DMS53 (cell line): ENCODE data around the gene GP1BB.
"Not testable (repeated sequence)": the region's sequence is repeated elsewhere in the genome, so short reads cannot be mapped to it uniquely, and the experiment has no call there.

Experiments used
- DNase-seq: peaks from one replicate; lab custom pipeline; 2025; lab: John Stamatoyannopoulos, UW

GP1BB gene

GRCh38 chr22:19723232-19723982, at the start of gene GP1BB:
Gene GP1BB, plus strand, starts transcription at chr22:19723539. Its CDS starts 31 bp downstream, at chr22:19723570.
- peak; percentile 68 for DNase-seq

DNA sequence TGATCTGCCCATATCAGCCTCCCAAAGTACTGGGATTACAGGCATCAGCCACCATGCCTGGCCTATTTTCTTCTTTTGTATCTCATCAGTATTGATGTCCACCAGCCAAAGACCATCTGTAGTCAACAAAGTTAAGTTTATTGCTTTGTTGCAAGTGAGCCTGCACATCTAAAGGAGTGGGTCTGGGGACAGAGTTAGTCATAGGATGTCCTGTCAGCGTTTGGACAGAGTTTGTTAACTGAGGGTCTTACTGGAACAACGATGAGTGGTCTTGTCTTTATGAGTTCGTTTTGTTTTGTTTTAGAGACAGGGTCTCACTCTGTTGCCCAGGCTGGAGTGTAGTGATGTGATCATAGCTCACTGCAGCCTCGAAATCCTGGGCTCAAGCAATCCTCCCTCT, 49.7 kb upstream of the GP1BB start:
- DNase-seq = no peak

DNA sequence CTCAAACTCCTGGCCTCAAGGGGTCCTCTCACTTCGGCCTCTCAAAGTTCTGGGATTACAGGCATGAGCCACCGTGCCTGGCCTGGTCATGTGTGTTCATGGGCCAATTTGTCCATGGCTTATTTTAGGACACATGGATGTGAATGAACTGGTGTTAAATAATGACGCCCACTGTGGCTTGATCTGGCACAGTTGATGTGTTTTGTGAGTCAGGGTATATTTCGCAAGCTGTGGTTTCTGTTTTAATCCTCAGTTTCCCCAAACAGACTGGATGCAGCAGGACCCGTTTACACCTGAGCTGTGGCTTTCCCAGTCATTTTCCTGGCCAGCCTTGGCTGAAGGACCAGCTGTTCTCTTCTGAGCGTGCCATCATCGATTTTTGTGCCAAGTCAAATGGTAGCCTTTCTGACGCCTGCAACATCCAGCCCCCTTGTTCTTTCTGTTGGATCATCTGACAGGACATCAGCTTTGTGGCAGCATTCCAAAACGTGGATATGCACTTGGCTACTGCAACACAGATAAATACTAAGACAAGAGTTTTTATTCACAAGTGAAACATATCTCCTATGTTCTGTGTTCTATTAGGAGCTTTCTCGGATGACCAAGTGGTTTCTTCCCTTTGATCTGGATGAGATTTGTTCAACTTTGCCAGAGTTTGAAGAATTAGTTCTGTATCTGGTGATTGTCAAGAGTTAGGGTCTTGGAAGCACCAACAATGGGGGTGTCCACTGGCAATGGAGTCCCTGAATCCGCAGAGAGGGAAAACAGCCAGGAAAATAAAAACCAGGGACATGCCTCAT, 49.0 kb upstream of the GP1BB start:
- no peak for DNase-seq

DNA sequence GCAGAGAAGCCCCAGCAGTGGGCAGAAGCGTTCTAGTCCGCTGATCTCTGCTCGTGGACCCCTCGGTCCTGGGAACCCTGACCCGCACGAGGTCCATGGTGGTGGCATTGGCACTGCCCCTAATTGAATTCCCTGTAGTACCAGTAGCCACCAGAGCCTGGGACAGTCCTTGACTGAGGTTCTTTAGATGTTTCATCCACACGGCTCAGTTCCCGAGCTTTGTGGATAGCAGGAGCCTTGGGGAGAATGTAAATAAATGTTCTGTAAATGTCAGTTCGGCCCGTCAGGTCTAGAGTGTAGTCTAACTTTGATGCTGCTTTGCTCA, 48.4 kb upstream of the GP1BB start:
- no peak for DNase-seq

GRCh38 chr22:19675428-19675827, 47.9 kb upstream of the GP1BB start:
- no peak for DNase-seq

DNA sequence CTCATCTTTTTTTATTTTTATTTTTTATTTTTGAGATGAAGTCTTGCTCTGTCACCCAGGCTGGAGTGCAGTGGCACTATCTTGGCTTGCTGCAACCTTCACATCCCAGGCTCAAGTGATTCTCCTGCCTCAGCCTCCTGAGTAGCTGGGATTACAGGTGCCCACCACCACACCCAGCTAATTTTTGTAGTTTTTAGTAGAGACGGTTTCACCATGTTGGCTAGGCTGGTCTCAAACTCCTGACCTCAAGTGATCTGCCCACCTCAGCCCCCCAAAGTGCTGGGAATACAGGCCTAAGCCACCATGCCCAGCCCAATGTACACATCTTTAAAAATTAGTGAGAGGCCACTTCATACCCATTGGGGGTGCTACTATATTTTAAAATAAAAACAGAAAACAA, 46.9 kb upstream of the GP1BB start:
- not testable (repeated sequence) for DNase-seq

DNA sequence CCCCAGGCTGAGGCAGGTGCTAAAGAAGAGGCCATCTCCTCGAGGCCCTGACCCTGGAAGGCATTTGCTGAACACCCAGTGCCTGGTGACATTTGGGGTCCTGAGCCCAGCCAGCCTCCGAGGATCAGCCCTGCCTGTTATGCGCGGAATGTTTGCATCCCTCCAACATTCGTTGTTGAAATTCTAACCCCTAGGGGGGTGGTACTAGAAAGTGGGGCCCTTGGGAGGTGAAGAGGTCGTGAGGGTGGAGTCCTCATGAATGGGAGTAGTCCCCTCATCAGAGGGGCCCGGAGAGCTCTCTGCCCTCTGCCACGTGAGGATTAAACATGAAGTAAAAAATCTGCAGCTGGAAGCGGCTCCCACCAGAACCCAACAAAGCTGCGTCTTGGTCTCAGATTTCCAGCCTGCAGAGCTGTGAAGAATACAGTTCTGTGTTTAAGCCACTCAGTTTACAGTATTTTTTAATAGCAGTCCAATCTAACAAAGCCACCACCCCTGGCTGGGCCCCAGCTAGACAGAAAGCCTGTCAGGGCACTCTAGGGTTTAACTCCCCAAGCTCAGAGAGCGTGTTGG, 44.3 kb upstream of the GP1BB start:
- DNase-seq = no peak

DNA sequence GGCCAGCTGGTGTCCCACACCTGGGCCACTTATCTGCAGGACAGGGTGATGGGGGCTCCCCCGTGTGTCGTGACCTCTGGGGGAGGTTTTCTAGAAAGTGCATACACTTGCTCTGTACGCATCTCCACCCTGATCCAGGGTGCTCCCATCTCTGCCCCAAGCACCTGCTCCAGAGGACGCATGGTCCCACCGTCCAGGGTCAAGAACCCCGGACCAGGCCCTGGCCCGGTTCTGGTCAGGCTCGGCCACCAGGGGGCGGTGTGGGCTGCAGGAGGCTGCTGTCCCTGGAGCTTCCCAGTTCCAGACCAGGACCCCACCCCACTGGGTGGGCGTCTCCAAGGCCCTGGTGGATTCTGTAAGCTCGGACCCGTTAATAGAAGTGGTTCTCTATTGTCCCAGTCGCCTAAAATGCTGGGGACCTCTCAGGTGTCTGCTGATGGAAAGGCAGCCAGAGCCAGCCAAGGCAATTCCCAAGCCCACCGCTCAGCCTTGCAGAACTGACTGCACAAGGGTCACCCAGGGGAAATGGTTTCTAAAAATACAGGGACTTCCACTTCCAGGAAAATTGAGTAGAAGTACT, 43.7 kb upstream of the GP1BB start:
- peak; percentile 2 for DNase-seq

DNA sequence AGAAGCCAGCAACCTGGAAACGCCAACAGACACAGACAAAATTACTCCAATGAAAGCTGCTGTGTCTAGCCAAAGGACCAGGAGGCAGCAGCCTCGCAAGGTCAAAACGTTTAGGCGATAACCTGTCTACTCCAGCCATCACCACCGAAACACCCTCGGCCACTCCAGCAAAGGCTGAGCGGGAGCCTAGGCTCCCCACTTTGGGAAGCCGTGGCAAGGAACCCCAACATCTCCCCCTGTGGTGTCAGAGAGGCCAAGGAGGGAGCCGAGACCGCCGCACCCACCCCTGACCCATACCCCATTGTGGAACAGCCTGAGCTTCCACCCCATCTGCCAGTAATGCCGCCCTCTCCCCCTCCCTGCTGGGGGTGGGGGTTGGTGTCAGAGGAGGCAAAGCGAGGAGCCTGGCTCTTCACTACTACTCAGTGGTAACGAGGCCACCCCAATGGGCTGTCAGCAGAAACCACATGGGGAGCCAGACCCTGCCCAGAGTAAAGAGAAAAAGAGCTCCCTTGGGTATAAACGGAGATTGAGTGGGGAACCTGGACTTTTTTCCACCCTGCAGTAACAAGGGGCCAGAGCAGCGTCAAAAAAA, 43.0 kb upstream of the GP1BB start:
- DNase-seq = no peak

DNA sequence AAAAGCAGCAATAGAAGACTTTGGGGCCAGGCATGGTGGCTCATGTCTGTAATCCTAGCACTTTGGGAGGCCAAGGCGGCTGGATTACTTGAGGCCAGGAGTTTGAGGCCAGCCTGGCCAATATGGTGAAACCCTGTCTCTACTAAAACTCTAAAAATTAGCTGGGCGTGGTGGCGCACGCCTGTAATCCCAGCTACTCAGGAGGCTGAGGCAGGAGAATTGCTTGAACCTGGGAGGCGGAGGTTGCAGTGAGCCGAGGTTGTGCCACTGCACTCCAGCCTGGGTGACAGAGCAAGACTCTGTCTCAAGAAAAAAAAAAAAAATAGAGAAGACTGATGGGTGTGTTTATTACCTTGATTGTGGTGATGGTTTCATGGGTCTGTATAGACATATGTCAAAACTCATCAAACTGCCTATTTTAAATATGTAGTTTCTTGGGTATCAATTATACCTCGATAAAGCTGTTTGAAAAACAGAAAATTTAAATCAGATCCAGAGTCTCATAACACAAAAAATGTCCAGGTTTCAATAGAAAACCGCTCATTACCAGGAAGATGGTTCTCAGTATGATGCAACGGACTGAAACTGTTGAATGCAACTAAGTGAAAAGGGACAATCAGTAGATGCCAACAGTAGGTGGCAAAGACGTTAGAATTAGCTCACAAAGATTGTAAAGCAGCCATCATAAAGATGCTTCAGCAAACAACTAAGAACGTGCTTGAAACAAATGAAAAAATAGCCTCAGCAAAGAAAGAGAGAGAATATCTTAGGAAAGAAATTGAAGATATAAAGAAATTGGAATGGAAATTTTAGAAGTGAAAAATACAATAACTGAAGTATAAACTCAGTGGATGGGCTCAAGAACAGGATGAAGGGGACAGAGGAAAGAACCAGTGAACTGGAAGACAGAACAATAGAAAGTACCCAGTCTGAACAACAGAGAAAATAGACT, 42.2 kb upstream of the GP1BB start:
- DNase-seq = no peak

- DNase-seq = no peak
Measured at GRCh38 chr22:19681863-19682245, 41.5 kb upstream of the GP1BB start.

GRCh38 chr22:19686946-19687345, 36.4 kb upstream of the GP1BB start:
- no peak for DNase-seq

DNA sequence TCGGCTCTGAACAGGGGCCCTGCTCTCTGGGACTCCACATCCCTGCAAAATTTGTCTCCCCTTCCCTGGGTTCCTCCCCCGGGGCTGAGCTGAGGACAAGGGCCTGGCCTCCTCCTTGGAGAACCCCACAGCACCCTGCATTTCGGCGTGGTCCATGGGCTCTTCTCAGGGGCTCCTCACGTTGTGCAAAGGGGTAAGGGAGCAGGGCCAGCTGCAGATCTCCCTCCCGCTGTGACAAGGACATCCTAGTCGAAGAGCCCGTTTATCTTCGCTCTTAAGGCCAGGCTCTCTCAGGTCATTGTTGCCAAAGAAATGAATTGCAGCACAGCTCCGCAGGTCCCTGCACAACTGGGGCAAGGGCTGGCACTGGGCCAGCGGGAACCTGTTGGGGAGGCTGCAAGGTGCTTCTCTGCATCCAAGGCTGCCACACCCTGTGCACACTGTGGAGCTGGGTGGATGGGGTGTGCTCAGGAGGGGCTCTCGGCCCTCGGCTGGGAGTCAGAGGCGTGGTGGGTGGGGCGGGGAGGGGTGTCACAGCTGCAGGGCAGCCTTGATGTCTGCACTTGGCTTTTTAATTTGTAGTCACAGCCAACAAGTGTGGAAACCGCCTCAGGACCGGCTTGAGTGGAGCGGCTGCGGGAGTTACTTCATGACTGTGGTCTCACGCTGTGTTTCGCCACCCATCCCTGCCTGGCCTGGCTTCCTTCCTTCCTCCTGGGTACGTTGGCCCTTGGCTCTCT, 35.6 kb upstream of the GP1BB start:
- no peak for DNase-seq

DNA sequence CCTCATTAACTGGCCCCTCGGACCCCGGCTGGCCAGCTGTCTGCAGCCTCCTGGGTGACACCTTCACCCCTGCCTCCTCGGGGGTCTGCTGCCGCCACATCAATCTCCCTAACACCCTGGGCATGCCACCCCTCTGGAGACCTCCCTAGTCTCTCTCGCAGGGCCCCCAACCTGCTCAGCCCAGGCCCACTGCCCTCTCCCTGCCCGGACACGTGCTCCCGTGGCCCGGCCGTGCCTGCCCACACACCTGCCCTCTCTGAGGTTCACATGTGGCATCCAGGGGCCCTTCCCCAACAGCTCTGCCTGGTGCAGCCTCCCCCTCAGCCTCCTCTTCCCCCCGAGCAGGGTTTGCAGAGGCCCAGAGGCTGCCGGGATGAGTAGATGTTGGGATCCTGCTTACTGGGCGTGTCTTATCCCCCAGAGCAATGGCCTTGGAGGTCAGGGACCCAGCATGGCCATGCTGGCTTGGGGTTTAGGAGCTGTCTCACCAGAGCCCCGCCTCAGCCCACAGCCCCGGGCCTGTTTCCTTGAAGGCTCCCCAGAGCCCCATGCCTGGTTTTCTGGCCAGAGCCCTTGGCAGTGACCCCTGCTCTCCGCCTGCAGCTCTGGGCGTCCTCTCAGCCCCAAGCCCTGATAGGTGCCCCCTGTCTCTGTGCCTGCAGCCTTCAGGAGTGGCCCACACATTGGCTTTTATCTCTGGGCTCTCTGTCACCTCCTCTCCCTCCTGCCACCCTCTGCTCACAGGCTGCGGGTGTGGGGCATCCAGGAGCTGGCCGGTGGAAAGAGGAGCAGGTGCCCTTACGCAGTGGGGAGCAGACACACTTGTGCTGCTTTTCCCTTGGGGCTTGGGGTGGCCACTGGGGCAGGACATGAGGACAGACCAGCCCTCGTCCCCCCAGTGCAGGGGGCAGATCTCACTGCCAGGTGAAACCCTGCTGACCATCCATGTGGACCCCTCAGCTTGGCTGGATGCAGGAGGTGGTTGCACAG, 34.7 kb upstream of the GP1BB start:
- no peak for DNase-seq

DNA sequence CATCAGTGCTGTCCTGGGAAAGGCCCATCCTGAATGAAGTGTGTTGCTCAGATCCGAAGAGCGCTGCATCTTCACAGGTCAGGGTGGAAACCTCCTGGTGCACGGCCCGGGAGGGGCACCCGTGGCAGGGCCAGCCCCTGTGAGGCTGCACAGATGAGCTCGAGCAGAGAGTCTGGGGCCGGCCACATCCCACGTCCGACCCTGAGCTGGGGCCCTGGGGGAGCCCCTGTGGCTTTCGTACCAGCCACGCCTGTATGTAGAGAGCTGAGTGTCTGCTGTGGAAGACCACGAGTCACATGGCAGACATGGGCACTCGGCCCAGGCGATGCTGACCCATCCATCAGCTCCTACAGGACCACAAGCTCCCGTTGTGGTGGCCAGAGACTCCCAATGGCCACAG, 33.9 kb upstream of the GP1BB start:
- no peak for DNase-seq

- DNase-seq = no peak
Measured at GRCh38 chr22:19691007-19691720, 32.2 kb upstream of the GP1BB start.

DNA sequence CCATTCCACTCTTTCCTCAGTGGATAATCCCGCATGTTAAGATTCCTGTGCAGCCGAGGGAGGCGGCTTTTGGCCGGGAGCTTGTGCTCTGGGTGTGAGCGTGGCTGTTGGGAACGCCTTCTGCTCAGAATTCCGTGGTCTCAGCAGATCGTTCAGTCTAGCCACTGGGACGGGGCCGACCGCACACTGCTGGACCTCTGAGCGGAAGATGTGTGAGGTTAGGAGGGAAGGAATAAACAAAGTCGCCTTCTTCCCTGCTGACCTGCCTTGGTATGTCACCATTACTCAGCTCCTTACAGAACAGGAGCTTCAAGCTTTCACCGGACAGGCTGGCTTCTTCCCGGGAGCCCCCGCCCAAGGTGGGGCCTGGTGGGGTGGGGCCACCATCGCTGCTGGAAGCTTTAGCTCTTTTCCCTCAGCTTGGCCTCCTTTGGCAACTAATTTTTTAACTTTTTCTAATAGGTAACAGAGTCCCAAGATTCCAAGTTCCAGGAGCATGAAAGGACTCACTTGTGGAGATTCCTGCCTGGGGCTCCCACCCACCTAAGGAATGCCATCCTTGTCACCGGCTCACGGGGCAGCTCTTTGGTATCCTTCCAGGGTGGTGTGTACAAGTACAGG, 31.5 kb upstream of the GP1BB start:
- DNase-seq = no peak

DNA sequence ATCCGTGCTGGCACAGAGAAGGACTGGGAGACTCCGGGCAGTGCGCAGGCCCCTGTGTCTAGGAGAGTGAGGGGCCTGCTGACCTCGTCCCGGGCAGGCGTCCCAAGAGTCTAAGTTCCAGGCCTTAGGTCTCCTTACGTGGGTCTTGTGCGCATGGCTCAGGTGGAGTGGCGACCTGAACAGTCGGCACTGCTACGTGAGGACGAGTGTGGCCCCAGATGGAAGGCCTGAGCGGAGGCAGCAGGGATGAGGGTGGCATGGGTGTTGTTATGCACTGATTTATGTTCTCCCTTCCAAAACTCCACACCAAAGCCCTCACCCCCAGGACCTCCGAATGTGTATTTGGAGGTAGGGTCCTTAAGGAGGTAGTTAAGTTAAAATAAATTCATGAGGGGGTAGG, 29.8 kb upstream of the GP1BB start:
- DNase-seq = no peak
